Renal pelvis (tissue), 4 donors: ENCODE data around the gene PROX2. TPM values are rescaled to one million over a fixed set of nuclear protein-coding genes. Genes with fewer than 3 reads are reported as not detected.

Experiments
- DNase-seq: peaks from one replicate; pipeline ENCODE4 v3.0.0-alpha.2; 2013
- polyA plus RNA-seq, 3 donors: library from polyadenylated mRNA; unstranded; fragments of 120-200 nt; gene quantifications; one replicate each; pipeline ENCODE4 v1.2.1, GENCODE V29; 2013; ENCODE audit not compliant: insufficient read length in 3 of 3

The PROX2 gene
- polyA plus RNA-seq, 3 donors, result 0.63 to 3.3 (median 2.8) TPM

DNA sequence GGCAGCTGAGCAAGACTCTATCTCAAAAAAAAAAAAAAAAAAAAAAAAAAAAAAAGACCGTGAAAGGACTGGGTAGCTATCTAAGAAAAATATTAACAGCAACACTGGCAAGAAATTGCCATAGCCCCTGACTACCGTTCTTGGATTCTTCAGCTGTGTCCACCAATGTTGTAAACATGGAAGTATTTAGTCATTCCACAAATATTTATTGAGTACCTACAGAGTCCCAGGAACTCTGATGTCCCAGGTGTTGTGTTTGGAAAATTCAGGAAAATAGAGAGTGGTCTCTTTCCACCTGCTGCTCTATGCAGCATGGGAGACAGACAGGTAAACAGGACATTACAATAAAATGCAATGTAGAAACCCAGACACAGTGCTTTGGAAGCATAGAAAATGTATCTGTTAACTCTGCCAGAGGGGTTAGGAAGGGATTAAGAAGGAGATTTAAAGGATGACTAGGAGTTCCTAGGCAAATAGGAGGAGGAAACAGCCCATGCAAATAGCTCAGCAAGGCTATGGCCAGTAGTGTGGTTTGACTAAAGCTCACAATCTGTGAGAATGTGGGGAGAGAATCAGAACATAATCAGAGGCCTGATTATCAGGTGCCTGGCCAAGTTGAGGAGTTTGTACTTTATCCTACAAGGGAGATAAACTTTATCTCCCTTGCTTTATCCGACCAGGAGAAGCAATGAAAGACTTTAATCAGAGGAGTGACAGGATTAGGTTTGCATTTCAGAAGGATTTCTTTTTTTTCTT lies 3.7 kb upstream of the PROX2 start:
- no peak for DNase-seq

DNA sequence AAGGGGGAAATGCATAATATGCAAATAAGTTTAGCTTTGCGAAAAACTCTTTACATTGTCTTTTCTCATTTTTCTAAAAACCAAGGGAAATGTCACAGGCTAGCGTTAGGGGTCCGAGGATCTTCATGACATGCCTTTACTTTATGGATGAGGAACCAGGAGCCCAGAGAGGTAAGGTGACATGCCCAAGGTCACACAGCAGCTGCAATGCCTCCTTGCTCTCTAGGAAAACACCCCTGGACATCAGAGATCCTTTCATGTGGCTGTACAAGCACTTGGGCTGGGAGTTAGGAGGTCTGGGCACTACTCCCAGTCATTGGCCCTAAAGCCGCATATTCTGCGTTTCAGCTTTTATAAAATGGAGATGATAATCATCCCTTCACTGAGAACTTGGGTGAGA lies 741 bp downstream of the PROX2 start:
- DNase-seq, result no peak

DNA sequence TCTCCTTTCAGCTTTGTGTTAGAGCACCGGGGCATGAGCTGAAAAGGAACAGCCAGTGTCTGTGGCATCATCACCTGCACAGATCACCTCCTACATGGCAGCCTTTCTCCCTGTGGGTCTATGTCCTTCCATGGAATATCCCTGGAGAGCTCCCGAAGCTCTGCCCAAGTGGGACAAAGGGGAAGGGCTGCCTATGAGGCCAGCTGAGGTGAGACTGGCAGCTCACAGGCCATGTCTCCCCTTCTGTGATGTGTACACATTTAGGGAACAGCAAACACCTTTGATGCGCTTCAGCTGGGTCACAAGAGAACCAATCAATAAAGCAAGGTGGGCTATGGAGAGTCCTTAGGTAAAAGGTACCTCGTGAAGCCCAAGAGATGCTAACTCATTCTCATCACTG lies 4.1 kb downstream of the PROX2 start:
- DNase-seq, result no peak

DNA sequence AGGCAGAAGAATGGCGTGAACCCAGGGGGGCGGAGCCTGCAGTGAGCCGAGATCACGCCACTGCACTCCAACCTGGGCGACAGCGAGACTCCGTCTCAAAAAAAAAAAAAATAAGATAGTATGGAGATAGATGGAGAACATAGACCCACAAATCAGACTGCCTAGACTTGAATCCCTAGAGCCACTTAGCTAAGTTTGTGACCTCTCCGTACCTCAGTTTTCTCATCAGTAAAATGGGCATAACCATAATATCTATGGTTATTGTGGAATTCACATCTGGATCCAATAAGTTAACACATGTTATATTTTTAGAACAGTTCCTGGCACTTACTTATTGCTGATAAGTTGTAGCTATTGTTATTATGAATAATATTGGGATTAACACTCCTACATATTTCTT lies 7.2 kb downstream of the PROX2 start:
- DNase-seq, result no peak

DNA sequence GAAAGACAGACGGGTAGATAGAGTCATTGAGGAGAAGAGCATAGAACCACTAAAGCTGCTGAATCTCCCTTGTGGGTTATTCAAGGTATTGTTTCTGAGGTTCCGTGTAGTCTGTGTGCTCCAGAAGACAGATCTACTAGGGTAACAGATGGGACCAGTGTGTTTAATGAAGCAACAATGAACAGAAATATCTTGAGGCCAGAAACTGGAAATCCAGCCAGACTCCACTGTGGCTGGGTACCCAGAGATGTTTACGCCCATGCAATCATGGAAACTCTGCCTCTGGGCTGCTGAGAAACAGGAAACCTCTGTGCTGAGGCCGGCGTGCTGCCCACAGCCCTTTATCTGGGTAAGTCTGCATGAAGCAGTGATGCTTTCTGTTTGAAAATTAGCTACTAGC lies 8.3 kb downstream of the PROX2 start:
- no peak for DNase-seq

DNA sequence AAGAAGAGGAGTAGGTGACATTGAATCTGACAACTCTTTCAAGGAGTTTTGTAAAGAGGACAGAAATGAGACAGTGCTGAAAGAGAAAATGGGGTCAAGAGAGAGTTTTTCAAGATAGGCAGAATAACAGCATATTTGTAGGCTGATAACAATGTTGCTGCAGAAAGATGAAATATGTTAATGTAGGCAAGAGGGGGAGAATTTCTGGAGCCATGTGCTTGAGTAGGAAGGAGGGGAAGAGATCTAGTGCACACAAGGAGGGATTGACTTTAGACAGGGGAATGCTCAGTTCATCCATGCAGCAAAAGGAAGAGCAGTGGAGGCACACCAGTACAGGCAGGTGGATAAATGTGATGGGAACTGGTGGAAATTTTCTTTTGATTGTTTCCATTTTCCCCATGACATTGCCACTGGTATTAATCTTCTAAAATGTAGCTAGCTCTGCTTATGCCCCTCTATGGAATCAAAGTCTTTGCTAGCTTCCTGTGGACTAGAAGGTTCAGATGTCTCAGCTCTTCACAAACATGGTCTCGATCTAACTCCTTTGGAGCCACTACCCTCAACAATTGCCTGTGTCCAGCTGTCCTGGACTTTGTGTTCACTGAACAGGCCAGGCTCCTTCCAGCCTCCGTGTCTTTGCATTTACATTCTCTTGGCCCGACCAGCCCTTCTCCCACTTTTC lies 9.1 kb downstream of the PROX2 start:
- DNase-seq, result no peak

DNA sequence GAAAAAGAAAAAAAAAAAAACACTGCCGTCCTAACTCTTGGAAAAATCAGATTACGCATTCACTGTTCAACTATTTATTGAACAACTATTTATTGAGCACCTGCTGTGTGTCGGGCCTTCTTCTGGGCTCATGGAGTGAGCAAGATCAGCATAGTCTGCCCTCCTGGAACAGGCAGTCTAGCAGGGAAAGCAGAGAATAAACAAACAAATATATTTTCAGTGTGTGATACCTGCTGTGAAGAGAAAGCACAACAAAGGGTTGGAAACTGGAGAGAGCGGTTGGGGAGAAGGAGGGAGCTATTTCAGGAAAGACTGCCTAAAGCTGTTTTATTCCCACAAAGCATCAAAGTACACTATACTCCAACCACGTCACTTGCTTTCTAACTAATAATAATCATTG lies 10.8 kb downstream of the PROX2 start:
- DNase-seq, result no peak

DNA sequence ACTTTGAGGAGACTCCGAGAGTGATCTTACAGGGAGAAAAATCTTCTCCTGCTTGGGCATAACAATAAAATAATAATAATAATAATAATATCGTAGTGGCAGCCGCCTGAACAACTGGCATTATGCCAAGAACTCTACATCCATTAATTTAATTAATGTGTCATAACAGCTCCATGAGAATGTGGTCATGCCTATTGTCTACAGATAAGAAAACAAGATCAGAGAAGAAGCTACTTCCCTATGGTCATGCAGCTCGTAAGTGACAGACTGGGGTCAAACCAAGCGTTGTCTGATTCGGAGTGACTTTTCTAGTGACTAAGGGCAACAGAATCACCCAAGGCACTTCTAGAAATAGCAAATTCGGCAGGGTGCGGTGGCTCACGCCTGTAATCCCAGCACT lies 11.7 kb downstream of the PROX2 start:
- no peak for DNase-seq

DNA sequence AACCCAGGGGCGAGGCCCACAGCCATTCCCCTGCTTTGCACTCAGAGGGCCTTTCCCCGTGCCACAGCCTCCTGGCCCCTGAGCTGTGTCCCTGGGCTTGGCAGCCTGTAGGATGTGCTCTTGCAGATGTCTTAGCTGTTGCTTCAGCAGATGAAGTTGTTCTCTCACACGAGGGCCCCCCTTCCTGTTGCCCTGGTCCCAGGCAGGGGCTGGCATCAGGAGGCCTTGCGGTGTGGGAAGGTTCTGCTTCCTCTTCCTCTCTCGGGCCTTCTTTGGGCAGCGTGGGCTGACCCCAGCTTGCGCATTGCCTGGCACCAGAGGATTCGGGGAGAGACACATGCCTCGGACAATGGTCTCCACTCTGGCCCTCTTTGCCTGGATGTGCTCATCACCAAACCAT lies 12.7 kb downstream of the PROX2 start:
- no peak for DNase-seq

DNA sequence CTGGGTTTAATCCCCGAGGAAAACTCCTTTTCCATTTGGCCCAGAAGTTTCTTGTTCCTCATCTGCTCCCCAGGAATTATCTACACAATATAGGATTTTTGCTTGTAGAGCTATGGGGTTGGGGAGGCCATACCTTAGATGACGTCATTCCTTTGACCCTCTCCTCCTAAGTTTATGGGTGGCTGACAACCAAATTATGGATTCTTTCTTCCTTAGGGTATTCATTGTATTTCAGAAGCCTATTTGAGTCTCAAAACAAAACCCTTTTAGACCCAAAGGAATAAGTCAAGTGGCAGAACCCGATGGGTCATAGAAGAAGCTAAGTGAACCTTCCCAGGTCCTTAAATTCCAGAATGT lies 14.2 kb downstream of the PROX2 start:
- no peak for DNase-seq

DNA sequence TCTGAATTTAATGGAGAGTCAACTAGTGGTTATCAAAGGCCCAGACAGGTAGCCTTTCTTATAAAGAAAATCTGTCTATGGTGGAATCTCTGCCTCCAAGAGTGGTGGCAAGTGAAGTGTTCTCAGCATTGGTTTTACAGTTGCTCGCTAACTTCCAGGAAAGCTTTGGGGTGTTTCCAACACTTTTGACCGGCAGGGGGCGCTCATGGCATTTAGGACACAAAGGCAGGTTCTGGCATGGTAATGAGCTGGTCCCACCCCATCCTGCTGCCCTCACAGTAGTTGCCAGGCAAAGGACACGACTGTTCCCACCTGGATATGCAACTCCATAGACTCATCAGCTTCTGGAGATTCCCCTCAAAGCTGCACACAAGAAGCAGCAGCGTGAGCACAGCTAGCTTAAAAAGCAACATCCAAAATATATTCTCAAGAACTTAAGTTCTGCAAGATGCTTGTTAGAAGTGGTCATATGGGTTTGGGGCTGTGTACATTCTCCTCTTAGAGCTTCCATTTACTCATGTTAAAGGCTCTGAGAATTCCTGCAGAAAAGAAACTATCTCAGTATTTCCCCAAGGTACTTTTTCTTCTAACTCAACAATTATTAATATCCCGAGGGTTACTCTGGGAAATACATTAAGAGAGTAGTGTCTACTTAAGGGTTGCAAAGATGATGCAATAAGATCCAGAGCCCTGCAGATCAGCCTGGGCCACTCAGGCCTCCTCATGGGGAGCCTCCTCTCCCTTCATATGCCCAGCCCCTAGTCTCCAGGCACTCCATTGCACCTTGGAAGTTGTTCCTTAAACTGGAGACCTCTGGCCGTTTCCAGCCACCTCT lies 14.8 kb downstream of the PROX2 start:
- peak; percentile 84 for DNase-seq

DNA sequence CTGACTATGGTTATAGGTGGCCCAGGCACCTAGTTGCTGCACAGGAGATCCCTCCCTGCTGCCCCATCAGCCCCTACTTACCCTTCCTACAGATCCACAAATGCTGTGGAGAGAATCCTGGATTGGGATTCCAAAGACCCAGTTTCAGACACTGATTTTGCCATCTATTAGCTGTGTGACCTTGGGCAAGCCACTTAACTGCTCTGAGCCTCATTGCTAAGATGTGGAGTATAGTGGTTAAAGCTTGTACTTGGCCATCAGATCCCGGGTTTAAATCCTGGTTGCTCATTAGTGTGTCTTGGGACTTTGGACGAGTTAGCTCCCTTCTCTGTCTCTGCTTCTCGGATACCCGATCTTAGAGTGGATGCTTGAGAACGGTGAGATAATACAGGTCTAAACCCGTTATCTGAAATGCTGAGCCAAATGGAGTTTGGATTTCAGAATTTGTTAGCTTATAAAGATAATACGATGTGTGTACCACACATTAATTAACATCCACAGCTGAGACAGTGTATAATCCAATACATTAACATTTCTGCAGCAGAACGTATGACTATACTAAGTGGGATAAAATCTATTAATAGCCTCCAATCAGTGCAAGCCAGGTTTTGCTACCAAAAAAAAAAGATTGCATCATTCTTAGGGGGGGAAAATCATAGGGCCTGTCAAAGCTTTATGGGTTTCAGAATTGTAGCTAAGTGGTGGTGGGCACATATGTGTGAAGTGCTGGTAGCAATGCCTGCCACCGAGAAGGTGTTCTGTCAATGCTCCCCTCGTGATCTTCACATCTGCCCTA lies 16.0 kb downstream of the PROX2 start:
- no peak for DNase-seq

DNA sequence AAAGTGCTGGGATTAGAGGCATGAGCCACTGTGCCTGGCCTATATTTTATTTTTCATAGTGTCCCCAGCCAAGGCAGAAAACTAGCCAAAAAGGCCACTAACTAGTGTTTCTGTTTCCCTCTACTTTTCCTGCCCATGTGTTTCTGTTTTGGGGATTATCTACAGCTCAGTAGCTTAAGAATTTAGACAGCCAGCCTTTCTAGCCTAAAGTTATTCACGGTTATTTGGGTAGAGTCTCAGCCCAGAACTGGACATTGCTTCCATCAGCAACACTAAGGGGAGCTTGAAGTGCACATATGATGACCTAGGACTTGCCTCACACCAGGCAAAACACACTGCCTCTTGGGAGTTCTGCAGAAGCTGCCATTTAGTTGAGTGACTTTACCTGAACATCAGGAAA lies 17.9 kb downstream of the PROX2 start:
- DNase-seq, result no peak

DNA sequence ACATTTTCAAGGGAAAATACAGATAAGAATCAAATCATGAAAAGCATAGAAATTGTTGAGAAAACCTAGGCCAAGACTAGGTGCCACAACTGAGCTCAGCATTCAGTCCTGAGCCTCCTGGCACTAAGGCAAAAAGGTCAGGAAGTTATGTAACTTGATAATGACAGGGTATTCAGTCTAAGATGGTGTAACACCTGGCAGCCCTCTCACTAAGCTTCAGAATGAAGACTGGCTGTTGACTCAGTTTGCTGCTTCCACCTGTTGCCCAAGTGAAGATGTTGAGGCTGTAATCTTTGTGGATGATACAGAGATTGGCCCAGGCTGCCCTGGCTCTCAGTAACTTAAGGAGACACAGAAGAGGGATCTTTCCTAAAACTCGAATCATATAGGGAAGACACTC lies 19.6 kb downstream of the PROX2 start:
- no peak for DNase-seq

DNA sequence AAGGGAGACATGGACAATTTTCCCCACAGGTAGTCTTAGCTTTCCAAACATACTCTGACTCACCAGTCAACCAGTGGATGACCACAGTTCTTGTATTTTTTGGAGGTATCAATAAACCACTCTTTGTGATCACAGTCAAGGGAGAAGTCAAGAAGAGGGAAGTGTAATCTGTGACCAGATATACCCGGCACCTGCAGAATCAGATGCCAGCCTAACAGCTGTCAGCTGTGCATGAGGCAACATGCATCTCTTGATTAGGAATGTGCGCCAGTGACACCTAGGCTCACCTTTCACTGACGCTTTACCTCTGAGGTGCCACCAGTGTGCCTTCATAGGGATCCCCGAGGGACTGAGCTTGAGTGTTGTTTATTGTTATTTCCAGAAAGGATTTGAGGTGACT lies 20.0 kb downstream of the PROX2 start:
- DNase-seq, result no peak

DNA sequence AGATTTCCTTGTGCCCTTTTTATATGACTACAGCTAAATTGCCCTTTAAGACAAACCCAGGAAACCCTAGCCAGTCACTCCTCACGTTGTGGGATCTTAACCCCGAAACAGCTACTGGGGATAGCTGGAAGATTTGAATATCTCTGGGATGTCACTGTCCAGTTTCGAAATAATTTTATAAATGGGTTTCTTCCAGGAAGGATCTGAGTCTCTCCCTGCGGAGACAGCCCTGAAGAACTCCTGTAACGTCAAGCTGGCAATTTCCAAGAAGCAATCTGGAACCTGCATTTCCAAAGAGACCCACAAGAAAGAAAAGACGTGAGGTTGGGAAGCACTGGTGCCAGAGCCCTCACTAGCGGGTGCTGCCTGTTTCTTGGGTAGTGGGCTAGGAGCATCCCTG lies 20.9 kb downstream of the PROX2 start:
- DNase-seq, result no peak

DNA sequence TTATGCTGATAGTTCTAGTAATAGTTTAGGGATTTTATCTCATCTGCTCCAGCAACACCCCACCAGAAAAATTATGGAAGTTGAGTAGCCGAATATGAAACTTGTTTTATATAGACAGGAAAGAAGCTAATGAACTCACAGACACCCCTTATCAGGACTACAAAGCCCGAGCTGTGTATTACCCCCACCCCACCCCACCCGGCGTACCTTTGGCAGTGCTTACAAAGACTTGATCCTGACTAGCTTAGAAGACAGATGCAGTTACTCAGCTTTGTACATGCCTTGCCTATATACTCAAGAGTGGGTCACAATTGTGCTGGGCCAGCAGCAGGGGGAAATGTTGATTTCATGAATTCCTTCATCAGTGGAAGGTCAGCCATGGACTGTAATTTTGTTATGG lies 22.4 kb downstream of the PROX2 start:
- no peak for DNase-seq

DNA sequence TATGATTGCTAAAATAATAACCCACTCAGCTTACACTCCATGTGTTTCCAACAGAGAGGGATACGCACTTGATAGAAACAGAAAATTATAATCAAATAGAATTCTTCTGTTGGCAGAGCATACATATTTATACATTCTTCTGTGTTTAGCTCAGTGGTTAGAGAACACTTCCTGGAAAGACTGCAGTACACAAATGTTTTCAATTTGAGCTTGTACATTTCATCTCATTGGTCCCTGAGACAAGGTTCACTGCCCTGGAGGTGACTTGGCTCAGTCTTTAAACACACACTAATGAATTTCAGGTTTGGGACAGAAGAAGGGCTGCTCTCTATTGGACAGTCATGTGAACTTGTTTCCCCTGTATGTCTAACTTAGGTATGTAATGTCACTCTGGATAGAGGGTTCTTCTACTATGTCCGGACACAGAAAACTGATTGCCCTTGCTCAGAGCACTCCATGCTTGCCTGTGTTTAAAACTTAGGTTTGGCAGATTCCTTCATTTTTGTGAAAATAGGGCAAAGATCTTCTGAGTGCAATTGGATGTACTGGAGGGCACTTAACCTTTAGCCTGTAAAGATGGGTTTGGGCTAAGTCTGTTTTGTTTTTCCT lies 22.9 kb downstream of the PROX2 start:
- peak; percentile 30 for DNase-seq

DNA sequence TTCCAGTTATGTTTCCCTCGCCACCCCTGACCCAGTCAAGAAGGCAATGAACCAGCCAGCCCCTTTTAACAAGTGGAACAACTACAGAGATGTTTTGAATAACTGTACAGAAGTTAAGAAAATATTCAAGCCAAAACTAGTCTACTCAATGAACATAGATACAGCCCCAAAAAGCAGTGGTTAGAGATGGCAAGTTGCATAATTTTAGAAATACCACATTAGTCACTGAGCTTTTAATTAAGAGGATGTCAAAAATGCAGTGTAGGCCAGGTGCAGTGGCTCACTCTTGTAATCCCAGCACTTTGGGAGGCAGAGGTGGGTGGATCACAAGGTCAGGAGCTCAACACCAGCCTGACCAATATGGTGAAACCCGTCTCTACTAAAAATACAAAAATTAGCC lies 27.2 kb downstream of the PROX2 start:
- no peak for DNase-seq

DNA sequence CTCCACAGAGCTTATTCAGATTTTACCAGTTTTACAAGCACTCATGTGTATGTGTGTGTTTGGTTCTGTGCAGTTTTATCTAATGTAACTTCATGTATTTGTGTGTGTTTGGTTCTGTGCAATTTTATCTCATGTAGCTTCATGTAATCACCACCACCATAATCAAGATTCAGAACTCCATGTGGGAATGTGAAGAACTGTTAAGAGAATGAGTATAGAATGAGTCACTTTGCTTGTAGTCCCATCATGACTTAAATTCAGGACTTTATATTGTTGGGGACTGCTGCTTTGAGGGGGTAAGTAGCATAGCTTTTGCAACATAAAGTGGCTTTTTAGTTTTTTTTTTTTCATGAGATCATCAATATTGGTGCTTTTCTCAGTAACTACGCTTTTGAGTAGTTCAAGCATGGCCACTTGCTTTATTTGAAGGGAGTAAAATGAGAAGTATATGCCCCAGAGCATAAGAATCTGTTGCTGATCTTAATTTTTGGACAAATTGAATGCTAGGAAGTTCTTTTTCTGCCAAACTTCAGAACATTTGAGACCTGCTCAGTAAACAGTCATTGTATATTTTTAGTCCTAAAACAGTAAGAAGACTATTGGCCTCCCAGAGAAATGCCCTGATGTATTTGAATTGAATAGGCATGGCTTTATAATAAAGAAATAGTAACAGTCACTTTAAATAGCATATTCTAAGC lies 28.8 kb downstream of the PROX2 start:
- no peak for DNase-seq

DNA sequence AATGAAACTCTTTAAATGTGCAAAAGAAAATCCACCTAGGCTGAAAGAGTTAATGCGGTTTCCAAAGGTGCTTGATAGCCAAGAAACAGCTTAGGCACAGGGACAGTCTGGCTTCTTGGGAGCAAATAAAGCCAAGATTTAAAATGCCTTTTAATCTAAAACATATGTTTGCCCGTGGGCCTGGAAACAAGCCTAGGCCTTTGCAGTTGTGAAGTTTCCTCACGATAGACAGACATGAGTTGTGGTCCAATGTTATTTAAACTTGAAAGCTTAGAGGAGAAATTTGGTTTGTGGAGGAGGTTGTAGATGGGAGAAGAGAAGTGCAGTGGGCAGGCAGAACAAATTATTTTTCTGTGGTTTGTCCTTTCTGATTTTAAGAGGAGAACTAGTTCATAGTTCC lies 29.8 kb downstream of the PROX2 start:
- no peak for DNase-seq
